ENCODE data around the gene GAB2. TPM values are rescaled to one million over a fixed set of nuclear protein-coding genes. Genes with fewer than 3 reads are reported as not detected.

Gene GAB2
- total RNA-seq, 5 donors from 2014 or later (not counting 1 experiment from before 2014, with no cell fraction given): 5.4 to 17.2 (median 8.8) TPM

DNA sequence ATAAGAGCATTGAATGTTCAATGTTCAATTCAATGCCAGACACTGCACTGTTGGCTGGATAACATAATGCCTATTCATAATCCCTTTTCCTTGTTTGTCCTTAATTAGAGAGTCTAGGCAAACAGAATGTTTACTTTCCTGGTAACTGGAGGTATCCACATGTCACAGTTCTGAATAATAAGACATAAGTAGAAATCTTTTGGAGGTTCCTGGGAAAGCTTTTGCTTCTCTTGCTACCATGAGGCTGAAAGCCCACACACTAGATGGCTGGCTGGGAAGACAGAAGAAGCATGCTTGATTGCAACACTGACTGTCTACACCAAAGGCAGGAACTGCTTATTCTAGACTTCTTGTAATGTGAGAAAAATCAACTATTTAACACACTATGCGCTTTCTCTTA is 79.5 kb downstream of the GAB2 start:
- H3K4me3 ChIP-seq (ENCODE audit: control insufficient read depth in 1 of 2, extremely low read depth in 1 of 2, low read length in 1 of 2): no peak overlapping the region
- DNase-seq (no peak), ATAC-seq (replicated peaks in 1 of 4) (no peak)
- H3K27me3 ChIP-seq (replicated peaks in 1 of 2; ENCODE audit: control insufficient read depth in 2 of 2, extremely low read depth in 1 of 2, insufficient read depth in 2 of 2, low read length in 1 of 2): no peaks in the 10 kb centered on the region
- H3K9me3 Mint-ChIP-seq: no peaks in the 10 kb centered on the region
- peaks cover 7 to 20% (median 8%) of the 10 kb centered on the region in 3 donors for H3K4me1 Mint-ChIP-seq
- no peak overlapping the region for H3K4me3 Mint-ChIP-seq
- H3K27me3 Mint-ChIP-seq: no peaks in the 10 kb centered on the region
- no peak overlapping the region for H3K27ac Mint-ChIP-seq
- no peak overlapping the region for H3K27ac ChIP-seq (ENCODE audit: low read length)
- no peaks in the 10 kb centered on the region for H3K36me3 Mint-ChIP-seq
- no CpG with 5 or more reads among the region's 1 CpG for WGBS (ENCODE audit: insufficient coverage)
- H3K36me3 ChIP-seq (ENCODE audit: control insufficient read depth in 2 of 2, extremely low read depth in 1 of 2, insufficient read depth in 1 of 2, low read length in 1 of 2): no peaks in the 10 kb centered on the region
- H3K4me1 ChIP-seq (ENCODE audit: control insufficient read depth in 1 of 2, extremely low read depth in 1 of 2, insufficient read depth in 2 of 2, low read length in 2 of 2): no peaks in the 10 kb centered on the region
- ChIA-PET CTCF (no interaction called here), POLR2A (no interaction called here)
- H3K9me3 ChIP-seq: no peaks in the 10 kb centered on the region

DNA sequence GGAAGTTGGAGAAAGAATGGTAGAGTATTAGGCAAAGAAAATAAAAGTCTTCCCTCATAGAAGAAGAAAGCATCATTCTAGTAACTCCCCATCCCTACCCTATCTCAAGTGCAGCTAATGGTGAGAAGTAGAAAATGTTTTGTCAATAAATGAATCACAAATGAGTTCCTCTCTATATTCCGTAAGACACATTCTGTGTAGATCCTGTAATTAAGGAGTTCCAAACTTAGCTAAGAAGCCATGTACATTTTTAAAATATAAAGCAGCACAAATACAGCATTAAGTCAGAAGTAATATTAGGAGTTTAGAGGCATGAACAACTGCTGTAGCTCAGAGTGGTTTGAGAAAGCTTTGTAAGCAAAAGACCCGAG is 80.1 kb downstream of the GAB2 start:
- Mint-ChIP-seq H3K27me3 (no peaks in the 10 kb centered on the region), H3K36me3 (no peaks in the 10 kb centered on the region), H3K27ac (no peak overlapping the region), H3K4me1 (peaks cover 7 to 23% (median 8%) of the 10 kb centered on the region in 3 donors), H3K9me3 (no peaks in the 10 kb centered on the region), H3K4me3 (no peak overlapping the region)
- Histone ChIP-seq H3K4me3 (ENCODE audit: control insufficient read depth in 1 of 2, extremely low read depth in 1 of 2, low read length in 1 of 2) (no peak overlapping the region), H3K36me3 (ENCODE audit: control insufficient read depth in 2 of 2, extremely low read depth in 1 of 2, insufficient read depth in 1 of 2, low read length in 1 of 2) (no peaks in the 10 kb centered on the region), H3K27ac (ENCODE audit: low read length) (no peak overlapping the region), H3K4me1 (ENCODE audit: control insufficient read depth in 1 of 2, extremely low read depth in 1 of 2, insufficient read depth in 2 of 2, low read length in 2 of 2) (no peaks in the 10 kb centered on the region), H3K27me3 (replicated peaks in 1 of 2; ENCODE audit: control insufficient read depth in 2 of 2, extremely low read depth in 1 of 2, insufficient read depth in 2 of 2, low read length in 1 of 2) (no peaks in the 10 kb centered on the region), H3K9me3 (no peaks in the 10 kb centered on the region)
- no CpG with 5 or more reads among the region's 2 CpGs for WGBS (ENCODE audit: insufficient coverage)
- CTCF ChIA-PET: no interaction called here
- POLR2A ChIA-PET: no interaction called here
- DNase-seq (no peak), ATAC-seq (replicated peaks in 1 of 4) (no peak)

- peaks cover 7 to 25% (median 8%) of the 10 kb centered on the region in 3 donors for H3K4me1 Mint-ChIP-seq
- no CpG with 5 or more reads among the region's 4 CpGs for WGBS (ENCODE audit: insufficient coverage)
- H3K4me3 ChIP-seq (ENCODE audit: control insufficient read depth in 1 of 2, extremely low read depth in 1 of 2, low read length in 1 of 2): no peak overlapping the region
- POLR2A ChIA-PET: no interaction called here
- no peaks in the 10 kb centered on the region for H3K4me1 ChIP-seq (ENCODE audit: control insufficient read depth in 1 of 2, extremely low read depth in 1 of 2, insufficient read depth in 2 of 2, low read length in 2 of 2)
- DNase-seq (no peak), ATAC-seq (replicated peaks in 1 of 4) (no peak)
- H3K9me3 Mint-ChIP-seq: no peaks in the 10 kb centered on the region
- no peaks in the 10 kb centered on the region for H3K36me3 Mint-ChIP-seq
- no peak overlapping the region for H3K4me3 Mint-ChIP-seq
- CTCF ChIA-PET: no interaction called here
- H3K36me3 ChIP-seq (ENCODE audit: control insufficient read depth in 2 of 2, extremely low read depth in 1 of 2, insufficient read depth in 1 of 2, low read length in 1 of 2): no peaks in the 10 kb centered on the region
- no peaks in the 10 kb centered on the region for H3K27me3 Mint-ChIP-seq
- H3K27ac Mint-ChIP-seq: no peak overlapping the region
- no peak overlapping the region for H3K27ac ChIP-seq (ENCODE audit: low read length)
- no peaks in the 10 kb centered on the region for H3K27me3 ChIP-seq (replicated peaks in 1 of 2; ENCODE audit: control insufficient read depth in 2 of 2, extremely low read depth in 1 of 2, insufficient read depth in 2 of 2, low read length in 1 of 2)
- H3K9me3 ChIP-seq: no peaks in the 10 kb centered on the region
These were observed 80.6 kb downstream of the GAB2 start for GRCh38 chr11:78336877-78337553.

GRCh38 chr11:78334109-78334508 is 83.5 kb downstream of the GAB2 start:
- no peak overlapping the region for H3K27ac Mint-ChIP-seq
- POLR2A ChIA-PET: no interaction called here
- H3K4me1 Mint-ChIP-seq: peaks cover 0 to 8% (median 0%) of the 10 kb centered on the region in 3 donors
- H3K9me3 ChIP-seq: no peaks in the 10 kb centered on the region
- H3K27me3 ChIP-seq (replicated peaks in 1 of 2; ENCODE audit: control insufficient read depth in 2 of 2, extremely low read depth in 1 of 2, insufficient read depth in 2 of 2, low read length in 1 of 2): no peaks in the 10 kb centered on the region
- CTCF ChIA-PET: no interaction called here
- H3K9me3 Mint-ChIP-seq: no peaks in the 10 kb centered on the region
- H3K36me3 Mint-ChIP-seq: no peaks in the 10 kb centered on the region
- no peak overlapping the region for H3K4me3 ChIP-seq (ENCODE audit: control insufficient read depth in 1 of 2, extremely low read depth in 1 of 2, low read length in 1 of 2)
- no peak overlapping the region for H3K27ac ChIP-seq (ENCODE audit: low read length)
- no peaks in the 10 kb centered on the region for H3K27me3 Mint-ChIP-seq
- H3K36me3 ChIP-seq (ENCODE audit: control insufficient read depth in 2 of 2, extremely low read depth in 1 of 2, insufficient read depth in 1 of 2, low read length in 1 of 2): no peaks in the 10 kb centered on the region
- no peak for ATAC-seq (replicated peaks in 1 of 4)
- DNase-seq: no peak
- no peaks in the 10 kb centered on the region for H3K4me1 ChIP-seq (ENCODE audit: control insufficient read depth in 1 of 2, extremely low read depth in 1 of 2, insufficient read depth in 2 of 2, low read length in 2 of 2)
- no peak overlapping the region for H3K4me3 Mint-ChIP-seq

DNA sequence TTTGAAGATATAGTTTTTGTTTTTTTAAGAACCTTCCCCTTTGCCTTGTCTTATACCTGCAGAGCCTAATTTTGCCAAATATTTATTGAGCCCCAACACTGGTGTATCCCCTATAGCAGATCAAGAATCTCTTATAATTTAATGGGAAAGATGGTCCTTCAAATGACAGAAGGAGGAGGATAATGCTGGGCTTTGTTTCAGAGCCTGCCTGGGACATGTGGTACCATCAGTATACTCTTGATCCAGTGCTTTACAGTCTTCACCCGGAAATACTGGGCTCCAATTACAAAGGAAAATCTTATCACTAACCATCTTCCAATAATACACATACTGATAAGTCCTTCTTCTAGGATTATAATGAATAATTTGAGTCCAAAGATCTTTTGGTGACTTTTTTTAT is 84.7 kb downstream of the GAB2 start:
- POLR2A ChIA-PET: no interaction called here
- H3K4me3 Mint-ChIP-seq: no peak overlapping the region
- CTCF ChIA-PET: no interaction called here
- H3K27ac Mint-ChIP-seq: no peak overlapping the region
- no peak overlapping the region for H3K4me3 ChIP-seq (ENCODE audit: control insufficient read depth in 1 of 2, extremely low read depth in 1 of 2, low read length in 1 of 2)
- no CpG with 5 or more reads among the region's 1 CpG for WGBS (ENCODE audit: insufficient coverage)
- H3K4me1 ChIP-seq (ENCODE audit: control insufficient read depth in 1 of 2, extremely low read depth in 1 of 2, insufficient read depth in 2 of 2, low read length in 2 of 2): no peaks in the 10 kb centered on the region
- no peaks in the 10 kb centered on the region for H3K9me3 Mint-ChIP-seq
- no peaks in the 10 kb centered on the region for H3K36me3 Mint-ChIP-seq
- H3K36me3 ChIP-seq (ENCODE audit: control insufficient read depth in 2 of 2, extremely low read depth in 1 of 2, insufficient read depth in 1 of 2, low read length in 1 of 2): no peaks in the 10 kb centered on the region
- H3K9me3 ChIP-seq: no peaks in the 10 kb centered on the region
- H3K27me3 ChIP-seq (replicated peaks in 1 of 2; ENCODE audit: control insufficient read depth in 2 of 2, extremely low read depth in 1 of 2, insufficient read depth in 2 of 2, low read length in 1 of 2): no peaks in the 10 kb centered on the region
- no peak for ATAC-seq (replicated peaks in 1 of 4)
- H3K27ac ChIP-seq (ENCODE audit: low read length): no peak overlapping the region
- DNase-seq: no peak
- peaks cover 0 to 8% (median 0%) of the 10 kb centered on the region in 3 donors for H3K4me1 Mint-ChIP-seq
- H3K27me3 Mint-ChIP-seq: no peaks in the 10 kb centered on the region

DNA sequence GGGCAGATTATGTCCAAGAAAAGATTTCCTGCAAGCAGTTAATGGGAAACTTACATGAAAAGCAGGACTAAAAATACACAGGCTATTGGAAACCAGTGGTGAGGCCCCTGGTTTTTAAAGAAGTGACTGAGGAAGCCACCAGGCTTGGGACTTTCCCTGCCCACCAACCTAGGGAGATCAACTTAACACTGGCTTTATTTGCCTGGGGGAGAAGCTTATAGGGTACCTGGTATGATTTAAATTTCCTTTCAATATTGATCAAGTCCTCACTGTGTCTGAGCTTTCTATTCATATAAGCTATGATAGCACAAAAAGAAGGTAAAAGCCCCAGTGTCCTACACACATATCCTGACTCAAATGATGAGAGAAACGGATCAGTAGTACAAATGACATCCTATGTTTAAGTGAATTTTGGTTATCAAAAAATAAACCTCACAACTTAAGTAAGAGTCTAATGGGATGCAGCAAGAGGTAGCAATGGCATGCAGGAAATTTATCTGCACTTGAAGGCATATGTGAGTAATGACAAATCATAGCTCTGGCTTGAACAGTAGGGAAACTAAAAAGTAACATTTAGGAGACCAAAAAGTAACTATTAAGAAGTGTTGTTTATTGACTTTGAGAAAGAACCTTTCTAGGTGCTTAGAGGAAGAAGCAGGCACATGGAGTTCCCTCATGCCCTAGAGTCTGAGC is 85.3 kb downstream of the GAB2 start:
- WGBS (ENCODE audit: insufficient coverage): no CpG with 5 or more reads among the region's 1 CpG
- Histone ChIP-seq H3K27me3 (replicated peaks in 1 of 2; ENCODE audit: control insufficient read depth in 2 of 2, extremely low read depth in 1 of 2, insufficient read depth in 2 of 2, low read length in 1 of 2) (no peaks in the 10 kb centered on the region), H3K27ac (ENCODE audit: low read length) (no peak overlapping the region), H3K4me3 (ENCODE audit: control insufficient read depth in 1 of 2, extremely low read depth in 1 of 2, low read length in 1 of 2) (no peak overlapping the region), H3K4me1 (ENCODE audit: control insufficient read depth in 1 of 2, extremely low read depth in 1 of 2, insufficient read depth in 2 of 2, low read length in 2 of 2) (no peaks in the 10 kb centered on the region), H3K9me3 (no peaks in the 10 kb centered on the region), H3K36me3 (ENCODE audit: control insufficient read depth in 2 of 2, extremely low read depth in 1 of 2, insufficient read depth in 1 of 2, low read length in 1 of 2) (no peaks in the 10 kb centered on the region)
- DNase-seq (no peak), ATAC-seq (replicated peaks in 1 of 4) (no peak)
- Mint-ChIP-seq H3K27ac (no peak overlapping the region), H3K4me3 (no peak overlapping the region), H3K27me3 (no peaks in the 10 kb centered on the region), H3K9me3 (no peaks in the 10 kb centered on the region), H3K4me1 (peaks cover 0 to 8% (median 0%) of the 10 kb centered on the region in 3 donors), H3K36me3 (no peaks in the 10 kb centered on the region)
- CTCF ChIA-PET: no interaction called here
- POLR2A ChIA-PET: no interaction called here

Data from T-cell (primary cell).